ENCODE results near the gene ANTXR2.

- TF ChIP-seq, protein P1, sequence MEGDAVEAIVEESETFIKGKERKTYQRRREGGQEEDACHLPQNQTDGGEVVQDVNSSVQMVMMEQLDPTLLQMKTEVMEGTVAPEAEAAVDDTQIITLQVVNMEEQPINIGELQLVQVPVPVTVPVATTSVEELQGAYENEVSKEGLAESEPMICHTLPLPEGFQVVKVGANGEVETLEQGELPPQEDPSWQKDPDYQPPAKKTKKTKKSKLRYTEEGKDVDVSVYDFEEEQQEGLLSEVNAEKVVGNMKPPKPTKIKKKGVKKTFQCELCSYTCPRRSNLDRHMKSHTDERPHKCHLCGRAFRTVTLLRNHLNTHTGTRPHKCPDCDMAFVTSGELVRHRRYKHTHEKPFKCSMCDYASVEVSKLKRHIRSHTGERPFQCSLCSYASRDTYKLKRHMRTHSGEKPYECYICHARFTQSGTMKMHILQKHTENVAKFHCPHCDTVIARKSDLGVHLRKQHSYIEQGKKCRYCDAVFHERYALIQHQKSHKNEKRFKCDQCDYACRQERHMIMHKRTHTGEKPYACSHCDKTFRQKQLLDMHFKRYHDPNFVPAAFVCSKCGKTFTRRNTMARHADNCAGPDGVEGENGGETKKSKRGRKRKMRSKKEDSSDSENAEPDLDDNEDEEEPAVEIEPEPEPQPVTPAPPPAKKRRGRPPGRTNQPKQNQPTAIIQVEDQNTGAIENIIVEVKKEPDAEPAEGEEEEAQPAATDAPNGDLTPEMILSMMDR (IDR thresholded peaks at IDR 0.05), result no peak
- TF ChIP-seq EZH2 (IDR thresholded peaks at IDR 0.05) (no peak), EZH2phosphoT487 (IDR thresholded peaks at IDR 0.05) (no peak)
Observed at GRCh38 chr4:80076681-80077080, 3.7 kb upstream of the ANTXR2 start.

Measured in neural progenitor cell (in vitro differentiated cells).